Ovary (tissue), 9 donors: ENCODE data around the gene ARID1B. TPM values are rescaled to one million over a fixed set of nuclear protein-coding genes. Genes with fewer than 3 reads are reported as not detected.

Experiments used
- DNase-seq, 5 donors: peaks; one replicate each; pipeline ENCODE4 v3.0.0-alpha.2; 2019 to 2020
- H3K27ac ChIP-seq, 2 donors: fragments of 200-600 bp; one replicate each; pipeline versions ENCODE4 v1.5.1 to v1.8.0; 2019 to 2022
- H3K27me3 ChIP-seq: fragments of 200-600 bp; one replicate; pipeline ENCODE4 v1.8.0; 2022
- H3K36me3 ChIP-seq: fragments of 200-600 bp; sonication (generic); one replicate; pipeline ENCODE4 v1.5.1; 2019
- H3K4me1 ChIP-seq: one replicate; pipeline ENCODE4 v1.8.1; 2013; ENCODE audit warnings: mild to moderate bottlenecking, moderate library complexity; ENCODE audit not compliant: insufficient read depth
- H3K4me3 ChIP-seq: fragments of 200-600 bp; sonication (generic); one replicate; pipeline ENCODE4 v1.5.1; 2017
- H3K9me3 ChIP-seq, 2 donors: fragments of 200-600 bp in 1 of 2; sonication (generic) in 1 of 2; one replicate each; pipeline versions ENCODE4 v1.5.1 to v1.8.1; 2013 to 2019; ENCODE audit warnings: mild to moderate bottlenecking in 1 of 2, moderate library complexity in 1 of 2
- CTCF ChIP-seq, 3 donors: fragments of 450-650 bp in 2 of 3; fragments of 200-600 bp in 1 of 3; IDR thresholded peaks; one replicate each; pipeline versions ENCODE4 v1.5.1 to v1.8.0; 2016 to 2022; ENCODE audit warnings: antibody characterized with exemption in 3 of 3, mild to moderate bottlenecking in 1 of 3
- EP300 ChIP-seq: sonication (generic); formaldehyde crosslinking; IDR thresholded peaks from one replicate; pipeline ENCODE4 v1.6.1; 2017; ENCODE audit warnings: antibody characterized with exemption
- POLR2A ChIP-seq: fragments of 450-650 bp; IDR thresholded peaks from one replicate; pipeline ENCODE4 v1.6.1; 2017; ENCODE audit warnings: antibody characterized with exemption, mild to moderate bottlenecking, moderate library complexity
- WGBS, 3 donors: extraction: QIAGEN DNeasy Blood & Tissue Kit in 1 of 3; methylation state at CpG; one replicate each; pipeline versions ENCODE4 v1.1.5 to v1.1.7; 2013 to 2017; 5-methylcytosine and 5-hydroxymethylcytosine counted together
- intact Hi-C, 4 donors: fragments of 100-400 bp; cut with DNase I; formaldehyde crosslinking; loops; one replicate each; pipeline versions ENCODE4 v1.11.0 to v1.15.1; 2022 to 2023
- polyA plus RNA-seq, 2 donors: library from polyadenylated mRNA; stranded (reverse); fragments of 200-250 nt in 1 of 2; fragments of 350-450 nt in 1 of 2; fragmentation: Illumina TruSeq in 1 of 2; extraction: RNeasy Lipid Tissue Mini Kit (QIAGEN cat#74804) in 1 of 2; gene quantifications; one replicate each; pipeline ENCODE4 v1.2.3, GENCODE V29; 2013 to 2014
- total RNA-seq, 7 donors: library from RNA; depleted of rRNA in 2 of 7; stranded (reverse); fragments of >200 nt in 2 of 7; fragmentation: NEBNext Ultra II Directional in 3 of 7; extraction: Animal tissue kit (Norgen Biotek cat#: 25700) in 3 of 7; gene quantifications; one replicate each; pipeline versions ENCODE4 v1.1.0 to v1.2.4, GENCODE V29; 2016 to 2023
- donor health status: DM: no; HTN: no; CAD: no; lungs with moderate emphysema.
- donor health status: DM: no; HTN: no; CAD: no.
- donor health status: Bipolar disorder and iron deficiency.
- donor health status: DM: yes; HTN: yes; CAD: no.
- donor health status: DM: no; HTN: no; CAD: no.
- donor health status: DM: yes; HTN: yes; CAD: no.

The ARID1B gene
- total and polyA plus RNA-seq, 9 donors: 33.2 to 144 (median 105) TPM

- 27 to 59% (median 48%) methylated on average over 1 of the region's 1 CpG for WGBS, 3 donors
- Histone ChIP-seq H3K27ac (no peak overlapping the region), H3K9me3 (no peaks in the 10 kb centered on the region), H3K4me3 (no peak overlapping the region), H3K27me3 (no peaks in the 10 kb centered on the region), H3K36me3 (no peaks in the 10 kb centered on the region), H3K4me1 (peaks cover 7% of the 10 kb centered on the region)
- TF ChIP-seq POLR2A (no peak), CTCF (IDR thresholded peaks at IDR 0.05) (no peak), EP300 (no peak)
- intact Hi-C loops: no loop called here
- DNase-seq: no peak
These were observed 28.7 kb upstream of the ARID1B start for GRCh38 chr6:156748504-156748903.

- H3K9me3 ChIP-seq: no peaks in the 10 kb centered on the region
- intact Hi-C loops: no loop called here
- WGBS, 3 donors: 56 to 63% (median 57%) methylated on average over 10 of the region's 10 CpGs
- peaks cover 7% of the 10 kb centered on the region for H3K4me1 ChIP-seq
- TF ChIP-seq EP300: no peak
- H3K4me3 ChIP-seq: no peak overlapping the region
- peak in 1 of 5 donors; percentile 53 for DNase-seq
- no peak overlapping the region for H3K27ac ChIP-seq
- H3K27me3 ChIP-seq: no peaks in the 10 kb centered on the region
- no peaks in the 10 kb centered on the region for H3K36me3 ChIP-seq
These were observed 24.4 kb upstream of the ARID1B start for GRCh38 chr6:156752666-156753301.

- TF ChIP-seq POLR2A (no peak), CTCF (IDR thresholded peaks at IDR 0.05) (no peak)
- WGBS, 3 donors: 90 to 92% (median 91%) methylated on average over 8 of the region's 8 CpGs
- Histone ChIP-seq H3K27me3 (no peaks in the 10 kb centered on the region), H3K4me1 (peaks cover 7% of the 10 kb centered on the region), H3K9me3 (no peaks in the 10 kb centered on the region), H3K4me3 (no peak overlapping the region), H3K36me3 (no peaks in the 10 kb centered on the region), H3K27ac (no peak overlapping the region)
- intact Hi-C loops: no loop called here
- DNase-seq: no peak
These were observed 20.3 kb upstream of the ARID1B start for GRCh38 chr6:156756630-156757610.

GRCh38 chr6:156757849-156758248 lies 19.3 kb upstream of the ARID1B start:
- H3K4me1 ChIP-seq: no peaks in the 10 kb centered on the region
- no peak for TF ChIP-seq EP300
- no peak for TF ChIP-seq POLR2A
- TF ChIP-seq CTCF (IDR thresholded peaks at IDR 0.05): no peak
- no peaks in the 10 kb centered on the region for H3K36me3 ChIP-seq
- WGBS, 3 donors: 77 to 82% (median 80%) methylated on average over 2 of the region's 2 CpGs
- DNase-seq: no peak
- intact Hi-C loops: no loop called here
- no peak overlapping the region for H3K4me3 ChIP-seq
- no peaks in the 10 kb centered on the region for H3K9me3 ChIP-seq
- no peak overlapping the region for H3K27ac ChIP-seq
- H3K27me3 ChIP-seq: no peaks in the 10 kb centered on the region

- DNase-seq: no peak
- Histone ChIP-seq H3K27me3 (no peaks in the 10 kb centered on the region), H3K4me1 (no peaks in the 10 kb centered on the region), H3K36me3 (no peaks in the 10 kb centered on the region), H3K4me3 (no peak overlapping the region), H3K27ac (no peak overlapping the region), H3K9me3 (no peaks in the 10 kb centered on the region)
- WGBS, 3 donors: 80 to 83% (median 81%) methylated on average over 4 of the region's 4 CpGs
- TF ChIP-seq EP300 (no peak), CTCF (IDR thresholded peaks at IDR 0.05) (no peak), POLR2A (no peak)
- intact Hi-C loops: no loop called here
These were observed 16.8 kb upstream of the ARID1B start for GRCh38 chr6:156760377-156760776.
